ENCODE results near the gene KDM7A. TPM values are rescaled to one million over a fixed set of nuclear protein-coding genes. Genes with fewer than 3 reads are reported as not detected.

Gene KDM7A
- total and polyA plus RNA-seq, 9 of the 15 experiments (the other 6 are each of a cell fraction or from before 2014, with no cell fraction given): 0.90 to 8.4 (median 7.0) TPM

DNA sequence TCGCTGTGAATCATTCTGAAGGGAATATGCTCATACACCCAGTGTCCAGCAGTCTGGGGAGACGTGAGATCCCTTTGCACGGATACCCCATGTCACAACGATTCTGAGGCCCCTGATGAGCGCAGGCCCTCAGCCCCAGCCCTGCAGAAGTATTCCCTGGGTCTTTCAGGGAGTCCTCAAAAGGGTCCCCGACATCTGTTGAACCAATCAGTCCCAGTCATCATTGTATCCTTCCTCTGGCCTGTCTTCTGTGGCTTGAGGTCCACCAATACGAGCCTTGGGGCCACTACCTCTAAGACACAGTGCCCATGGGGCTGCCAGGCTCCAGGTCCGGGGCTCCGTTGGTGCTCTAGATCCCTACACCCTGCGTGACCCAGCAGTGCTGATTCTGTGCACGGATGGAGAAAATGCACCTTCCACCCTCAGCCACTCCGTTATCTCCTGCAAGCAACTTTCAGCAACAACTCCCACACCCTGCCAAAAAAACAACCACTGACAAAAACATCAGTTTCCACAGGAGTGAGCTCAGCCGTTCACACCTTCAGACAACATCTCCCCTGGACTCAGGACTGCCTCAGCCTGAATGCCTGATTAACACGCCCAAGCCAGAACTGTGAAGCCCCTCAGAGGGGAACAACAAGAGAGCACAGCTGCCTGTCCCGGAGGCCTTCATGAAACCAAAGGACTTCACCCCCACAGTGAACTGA is 46.9 kb upstream of the KDM7A start:
- no peaks in the 10 kb centered on the region for H4K20me1 ChIP-seq (replicated peaks; ENCODE audit: control insufficient read depth, insufficient read depth, low read length)
- H3K4me2 ChIP-seq (ENCODE audit: insufficient read depth, low read length): peak overlapping the region; percentile 30
- no peak overlapping the region for H3K4me3 ChIP-seq
- no peaks in the 10 kb centered on the region for H3K27me3 ChIP-seq (ENCODE audit: control insufficient read depth in 2 of 2, insufficient read depth in 2 of 2, low read length in 2 of 2)
- peak; percentile 85 for ATAC-seq
- ChIA-PET POLR2A (interaction anchor here (0.6 to 0.7 kb wide), 2 partner anchors 10 to 46 kb away, joined by 3 read pairs; no protein-coding TSS in a partner anchor), CTCF (ENCODE audit: low intra/inter-chr PET ratio) (interaction anchor here (0.6 kb wide), 1 partner anchor 19 kb away, joined by 6 read pairs; no protein-coding TSS in a partner anchor)
- peaks cover 3% of the 10 kb centered on the region; the same call in 1 of the 2 replicates for H3K9me3 ChIP-seq (replicated peaks; ENCODE audit: control insufficient read depth, insufficient read depth, low read depth, low read length)
- intact Hi-C loops (cut with micrococcal nuclease) (no loop called here), in situ Hi-C loops (cut with MboI) (no loop called here)
- H3K4me1 ChIP-seq (replicated peaks in 1 of 2; ENCODE audit: control insufficient read depth in 2 of 2, insufficient read depth in 2 of 2, low read length in 2 of 2): peaks cover 17% of the 10 kb centered on the region in 2 experiments; a peak in 4 of 5 replicates
- no peaks in the 10 kb centered on the region for H3K9me1 ChIP-seq (ENCODE audit: control insufficient read depth, insufficient read depth, low read length)
- peak; percentile 61 to 87 (median 78) for DNase-seq (ENCODE audit: extremely low read depth in 1 of 4, low spot score in 3 of 4)
- peak overlapping the region in 1 of 2 experiments; percentile 75; a peak in 2 of 4 replicates for H3K9ac ChIP-seq (ENCODE audit: insufficient read depth in 1 of 2, low read depth in 2 of 2, low read length in 2 of 2)
- no peaks in the 10 kb centered on the region for H3K36me3 ChIP-seq (ENCODE audit: control insufficient read depth, insufficient read depth, low read length)
- H2AFZ ChIP-seq (ENCODE audit: low read depth, low read length): peak overlapping the region; percentile 69
- no TSS peak for BruUV-seq (replicated peaks)
- FAIRE-seq: peak; percentile 89
- 32% methylated on average over 15 of the region's 15 CpGs for WGBS (ENCODE audit: insufficient coverage, low coverage, missing lambda C conversion rate)
- H3K27ac ChIP-seq (ENCODE audit: extremely low read depth, low read depth, low read length): peak overlapping the region; percentile 7; the same call in 2 of the 3 replicates
- H3K79me2 ChIP-seq (ENCODE audit: control insufficient read depth, insufficient read depth, low read length): no peaks in the 10 kb centered on the region
- TF ChIP-seq NR4A1 (CRISPR knock-in tag; IDR thresholded peaks at IDR 0.05): no peak
- 0 out of 2 replicates have a peak, but pooled peaks have one; percentile 26 for TF ChIP-seq NR4A1 (tag; IDR thresholded peaks at IDR 0.05)
- no peak for TF ChIP-seq POLR2AphosphoS2 (IDR thresholded peaks at IDR 0.05; ENCODE audit: low read length)
- TF ChIP-seq TBP (optimal IDR thresholded peaks at IDR 0.05; ENCODE audit: low read depth, low read length): peak; percentile 32
- TF ChIP-seq RFX5 (IDR thresholded peaks at IDR 0.05; ENCODE audit: low read depth, low read length): no peak
- TF ChIP-seq, protein P1, sequence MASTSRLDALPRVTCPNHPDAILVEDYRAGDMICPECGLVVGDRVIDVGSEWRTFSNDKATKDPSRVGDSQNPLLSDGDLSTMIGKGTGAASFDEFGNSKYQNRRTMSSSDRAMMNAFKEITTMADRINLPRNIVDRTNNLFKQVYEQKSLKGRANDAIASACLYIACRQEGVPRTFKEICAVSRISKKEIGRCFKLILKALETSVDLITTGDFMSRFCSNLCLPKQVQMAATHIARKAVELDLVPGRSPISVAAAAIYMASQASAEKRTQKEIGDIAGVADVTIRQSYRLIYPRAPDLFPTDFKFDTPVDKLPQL (IDR thresholded peaks at IDR 0.05; ENCODE audit: extremely low read depth, insufficient read length): no peak
- no peak for TF ChIP-seq PHB2 (IDR thresholded peaks at IDR 0.05; ENCODE audit: low read depth)
- TF ChIP-seq SMARCA4 (IDR thresholded peaks at IDR 0.05): peak; percentile 87
- no peak for TF ChIP-seq STAG1 (CRISPR knock-in tag; IDR thresholded peaks at IDR 0.05; ENCODE audit: borderline replicate concordance)
- peak; percentile 96 for TF ChIP-seq CTBP1 (IDR thresholded peaks at IDR 0.05; ENCODE audit: borderline replicate concordance)
- peak in 1 of 2 experiments; percentile 76; a peak in 1 of 3 replicates for TF ChIP-seq CBX3 (IDR thresholded peaks at IDR 0.05; ENCODE audit: borderline replicate concordance in 1 of 2, low read length in 2 of 2)
- 0 out of 2 replicates have a peak, but pooled peaks have one; percentile 21 for TF ChIP-seq STAT5A (IDR thresholded peaks at IDR 0.05; ENCODE audit: borderline replicate concordance, low read length)
- peak; percentile 91 for TF ChIP-seq HDAC2 (IDR thresholded peaks at IDR 0.05)
- TF ChIP-seq, protein P2, sequence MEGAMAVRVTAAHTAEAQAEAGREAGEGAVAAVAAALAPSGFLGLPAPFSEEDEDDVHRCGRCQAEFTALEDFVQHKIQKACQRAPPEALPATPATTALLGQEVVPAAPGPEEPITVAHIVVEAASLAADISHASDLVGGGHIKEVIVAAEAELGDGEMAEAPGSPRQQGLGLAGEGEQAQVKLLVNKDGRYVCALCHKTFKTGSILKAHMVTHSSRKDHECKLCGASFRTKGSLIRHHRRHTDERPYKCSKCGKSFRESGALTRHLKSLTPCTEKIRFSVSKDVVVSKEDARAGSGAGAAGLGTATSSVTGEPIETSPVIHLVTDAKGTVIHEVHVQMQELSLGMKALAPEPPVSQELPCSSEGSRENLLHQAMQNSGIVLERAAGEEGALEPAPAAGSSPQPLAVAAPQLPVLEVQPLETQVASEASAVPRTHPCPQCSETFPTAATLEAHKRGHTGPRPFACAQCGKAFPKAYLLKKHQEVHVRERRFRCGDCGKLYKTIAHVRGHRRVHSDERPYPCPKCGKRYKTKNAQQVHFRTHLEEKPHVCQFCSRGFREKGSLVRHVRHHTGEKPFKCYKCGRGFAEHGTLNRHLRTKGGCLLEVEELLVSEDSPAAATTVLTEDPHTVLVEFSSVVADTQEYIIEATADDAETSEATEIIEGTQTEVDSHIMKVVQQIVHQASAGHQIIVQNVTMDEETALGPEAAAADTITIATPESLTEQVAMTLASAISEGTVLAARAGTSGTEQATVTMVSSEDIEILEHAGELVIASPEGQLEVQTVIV (CRISPR knock-in tag; IDR thresholded peaks at IDR 0.05; ENCODE audit: borderline replicate concordance): no peak
- TF ChIP-seq, protein P3, sequence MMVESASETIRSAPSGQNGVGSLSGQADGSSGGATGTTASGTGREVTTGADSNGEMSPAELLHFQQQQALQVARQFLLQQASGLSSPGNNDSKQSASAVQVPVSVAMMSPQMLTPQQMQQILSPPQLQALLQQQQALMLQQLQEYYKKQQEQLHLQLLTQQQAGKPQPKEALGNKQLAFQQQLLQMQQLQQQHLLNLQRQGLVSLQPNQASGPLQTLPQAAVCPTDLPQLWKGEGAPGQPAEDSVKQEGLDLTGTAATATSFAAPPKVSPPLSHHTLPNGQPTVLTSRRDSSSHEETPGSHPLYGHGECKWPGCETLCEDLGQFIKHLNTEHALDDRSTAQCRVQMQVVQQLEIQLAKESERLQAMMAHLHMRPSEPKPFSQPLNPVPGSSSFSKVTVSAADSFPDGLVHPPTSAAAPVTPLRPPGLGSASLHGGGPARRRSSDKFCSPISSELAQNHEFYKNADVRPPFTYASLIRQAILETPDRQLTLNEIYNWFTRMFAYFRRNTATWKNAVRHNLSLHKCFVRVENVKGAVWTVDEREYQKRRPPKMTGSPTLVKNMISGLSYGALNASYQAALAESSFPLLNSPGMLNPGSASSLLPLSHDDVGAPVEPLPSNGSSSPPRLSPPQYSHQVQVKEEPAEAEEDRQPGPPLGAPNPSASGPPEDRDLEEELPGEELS (CRISPR knock-in tag; IDR thresholded peaks at IDR 0.05; ENCODE audit: borderline replicate concordance): peak; percentile 52; the same call in 1 of the 2 replicates
- TF ChIP-seq SRSF9 (IDR thresholded peaks at IDR 0.05; ENCODE audit: borderline replicate concordance, low read depth, low read length): no peak
- no peak for TF ChIP-seq ZNF551 (CRISPR knock-in tag; IDR thresholded peaks at IDR 0.05)
- peak; percentile 77 for TF ChIP-seq CBFA2T2 (conservative IDR thresholded peaks at IDR 0.05)

Data from K562 (cell line).